ENCODE measurements around the gene PPM1H. TPM values are rescaled to one million over a fixed set of nuclear protein-coding genes. Genes with fewer than 3 reads are reported as not detected.

PPM1H gene
- total RNA-seq, 1 experiment from 2014 or later = 37.1 TPM

GRCh38 chr12:62714181-62714773 is 220.7 kb downstream of the PPM1H start (continued):
- TF ChIP-seq E2F5 (CRISPR knock-in tag; IDR thresholded peaks at IDR 0.05) (no peak), ATF6 (CRISPR knock-in tag; IDR thresholded peaks at IDR 0.05) (no peak), GRHL2 (CRISPR knock-in tag; IDR thresholded peaks at IDR 0.05; ENCODE audit: insufficient replicate concordance, severe bottlenecking) (no peak), FOXP4 (CRISPR knock-in tag; IDR thresholded peaks at IDR 0.05) (no peak), EMX1 (CRISPR knock-in tag; IDR thresholded peaks at IDR 0.05) (no peak), TEAD4 (CRISPR knock-in tag; IDR thresholded peaks at IDR 0.05) (no peak), CTCF (IDR thresholded peaks at IDR 0.05) (no peak)

GRCh38 chr12:62713723-62714122 is 221.2 kb downstream of the PPM1H start:
- POLR2A ChIA-PET = no interaction called here
- TF ChIP-seq ZMAT4 (CRISPR knock-in tag; IDR thresholded peaks at IDR 0.05) = no peak
- no peak for TF ChIP-seq ZNF219 (CRISPR knock-in tag; IDR thresholded peaks at IDR 0.05; ENCODE audit: borderline replicate concordance)
- TF ChIP-seq USF2 (CRISPR knock-in tag; IDR thresholded peaks at IDR 0.05) = peak; percentile 51
- CTCF ChIA-PET = interaction anchor here (1.0 to 1.2 kb wide), 2 partner anchors 81 to 132 kb away, joined by 3 read pairs; no protein-coding TSS in a partner anchor
- H3K4me3 Mint-ChIP-seq = no peak overlapping the region
- no peak for DNase-seq (ENCODE audit: low spot score)
- no peaks in the 10 kb centered on the region for H3K27me3 Mint-ChIP-seq (ENCODE audit: low read depth)
- H3K9me3 Mint-ChIP-seq = no peaks in the 10 kb centered on the region
- H3K36me3 Mint-ChIP-seq = no peaks in the 10 kb centered on the region
- H3K4me1 Mint-ChIP-seq = peaks cover 50% of the 10 kb centered on the region
- ATAC-seq = no peak
- no peak overlapping the region for H3K27ac Mint-ChIP-seq

- Mint-ChIP-seq H3K27me3 (ENCODE audit: low read depth) (no peaks in the 10 kb centered on the region), H3K4me1 (peaks cover 49% of the 10 kb centered on the region), H3K4me3 (no peak overlapping the region), H3K36me3 (0 out of 2 replicates have a peak, but pooled peaks cover 3% of the 10 kb centered on the region), H3K9me3 (no peaks in the 10 kb centered on the region), H3K27ac (no peak overlapping the region)
- ChIA-PET POLR2A (no interaction called here), CTCF (interaction anchor here (1.0 to 1.2 kb wide), 2 partner anchors 81 to 131 kb away, joined by 3 read pairs; no protein-coding TSS in a partner anchor)
- TF ChIP-seq FOXJ3 (CRISPR knock-in tag; IDR thresholded peaks at IDR 0.05; ENCODE audit: borderline replicate concordance) = no peak
- no peak for TF ChIP-seq JAZF1 (CRISPR knock-in tag; IDR thresholded peaks at IDR 0.05)
- no peak for TF ChIP-seq ATF1 (CRISPR knock-in tag; IDR thresholded peaks at IDR 0.05)
- TF ChIP-seq IRF2 (CRISPR knock-in tag; IDR thresholded peaks at IDR 0.05; ENCODE audit: borderline replicate concordance, low read depth) = no peak
- ATAC-seq = no peak
- no peak for DNase-seq (ENCODE audit: low spot score)
Observed at GRCh38 chr12:62712681-62713573, 222.0 kb downstream of the PPM1H start.

All from WTC11 (cell line).